BE2C (cell line): ENCODE measurements around the gene PCDH9.

Experiments
- DNase-seq: peaks from one replicate; pipeline ENCODE4 v3.0.0-alpha.2; 2020
- H3K27me3 ChIP-seq: fragments of 250-450 bp; sonication (Bioruptor Pico); 2 replicates; pipeline ENCODE4 v1.5.1; 2020; ENCODE audit warnings: mild to moderate bottlenecking
- H3K36me3 ChIP-seq: fragments of 250-450 bp; sonication (Bioruptor Pico); 2 replicates; pipeline ENCODE4 v1.5.1; 2020; ENCODE audit warnings: mild to moderate bottlenecking
- H3K4me1 ChIP-seq: fragments of 250-450 bp; sonication (Bioruptor Pico); 2 replicates; pipeline ENCODE4 v1.5.1; 2020
- H3K4me3 ChIP-seq: 2 replicates; pipeline ENCODE4 v1.5.1; 2011; ENCODE audit warnings: low read depth, low read length
- H3K9me3 ChIP-seq: fragments of 250-450 bp; sonication (Bioruptor Pico); 2 replicates; pipeline ENCODE4 v1.5.1; 2020
- CTCF ChIP-seq: IDR thresholded peaks from 2 replicates; pipeline ENCODE4 v1.5.1; 2012; ENCODE audit warnings: mild to moderate bottlenecking, low read depth, low read length

Gene PCDH9

GRCh38 chr13:66972659-66973058 is 257.5 kb downstream of the PCDH9 start:
- Histone ChIP-seq H3K4me3 (no peak overlapping the region), H3K27me3 (no peaks in the 10 kb centered on the region), H3K36me3 (no peaks in the 10 kb centered on the region), H3K9me3 (no peaks in the 10 kb centered on the region), H3K4me1 (peaks cover 2% of the 10 kb centered on the region)
- no peak for DNase-seq
- TF ChIP-seq CTCF, result no peak

- H3K4me3 ChIP-seq, result no peak overlapping the region
- DNase-seq, result no peak
- H3K36me3 ChIP-seq, result no peaks in the 10 kb centered on the region
- H3K9me3 ChIP-seq, result no peaks in the 10 kb centered on the region
- H3K4me1 ChIP-seq, result peaks cover 2% of the 10 kb centered on the region; the same call in 1 of the 2 replicates
- H3K27me3 ChIP-seq, result no peaks in the 10 kb centered on the region
- TF ChIP-seq CTCF, result no peak
Measured at GRCh38 chr13:66971004-66971403, 259.1 kb downstream of the PCDH9 start.

- no peak for DNase-seq
- no peak for TF ChIP-seq CTCF
Measured at GRCh38 chr13:66969291-66969690, 260.8 kb downstream of the PCDH9 start.

GRCh38 chr13:66967811-66968597 is 262.1 kb downstream of the PCDH9 start:
- Histone ChIP-seq H3K4me1 (peaks cover 3% of the 10 kb centered on the region; the same call in 1 of the 2 replicates), H3K9me3 (no peaks in the 10 kb centered on the region), H3K36me3 (no peaks in the 10 kb centered on the region), H3K27me3 (no peaks in the 10 kb centered on the region), H3K4me3 (no peak overlapping the region)
- DNase-seq, result no peak
- no peak for TF ChIP-seq CTCF

More at GRCh38 chr13:66969291-66969690, 260.8 kb downstream of the PCDH9 start:
- H3K27me3 ChIP-seq, result no peaks in the 10 kb centered on the region
- H3K9me3 ChIP-seq, result no peaks in the 10 kb centered on the region
- peaks cover 3% of the 10 kb centered on the region; the same call in 1 of the 2 replicates for H3K4me1 ChIP-seq
- no peaks in the 10 kb centered on the region for H3K36me3 ChIP-seq
- no peak overlapping the region for H3K4me3 ChIP-seq

- Histone ChIP-seq H3K27me3 (no peaks in the 10 kb centered on the region), H3K9me3 (no peaks in the 10 kb centered on the region), H3K36me3 (no peaks in the 10 kb centered on the region), H3K4me1 (0 out of 2 replicates have a peak, but pooled peaks cover 3% of the 10 kb centered on the region), H3K4me3 (no peak overlapping the region)
- no peak for TF ChIP-seq CTCF
- DNase-seq, result no peak
Measured at GRCh38 chr13:66965181-66965580, 265.0 kb downstream of the PCDH9 start.

- Histone ChIP-seq H3K4me1 (0 out of 2 replicates have a peak, but pooled peaks cover 3% of the 10 kb centered on the region), H3K27me3 (no peaks in the 10 kb centered on the region), H3K4me3 (no peak overlapping the region), H3K36me3 (no peaks in the 10 kb centered on the region), H3K9me3 (no peaks in the 10 kb centered on the region)
- TF ChIP-seq CTCF, result no peak
- DNase-seq, result no peak
Measured at GRCh38 chr13:66962953-66963352, 267.2 kb downstream of the PCDH9 start.
